ENCODE measurements around the gene DHDDS. TPM values are rescaled to one million over a fixed set of nuclear protein-coding genes. Genes with fewer than 3 reads are reported as not detected.

The DHDDS gene
- total and polyA plus RNA-seq, 2 of the 13 experiments (the other 11 are each of a cell fraction or from before 2014, with no cell fraction given), result 18.9 to 28.3 TPM

DNA sequence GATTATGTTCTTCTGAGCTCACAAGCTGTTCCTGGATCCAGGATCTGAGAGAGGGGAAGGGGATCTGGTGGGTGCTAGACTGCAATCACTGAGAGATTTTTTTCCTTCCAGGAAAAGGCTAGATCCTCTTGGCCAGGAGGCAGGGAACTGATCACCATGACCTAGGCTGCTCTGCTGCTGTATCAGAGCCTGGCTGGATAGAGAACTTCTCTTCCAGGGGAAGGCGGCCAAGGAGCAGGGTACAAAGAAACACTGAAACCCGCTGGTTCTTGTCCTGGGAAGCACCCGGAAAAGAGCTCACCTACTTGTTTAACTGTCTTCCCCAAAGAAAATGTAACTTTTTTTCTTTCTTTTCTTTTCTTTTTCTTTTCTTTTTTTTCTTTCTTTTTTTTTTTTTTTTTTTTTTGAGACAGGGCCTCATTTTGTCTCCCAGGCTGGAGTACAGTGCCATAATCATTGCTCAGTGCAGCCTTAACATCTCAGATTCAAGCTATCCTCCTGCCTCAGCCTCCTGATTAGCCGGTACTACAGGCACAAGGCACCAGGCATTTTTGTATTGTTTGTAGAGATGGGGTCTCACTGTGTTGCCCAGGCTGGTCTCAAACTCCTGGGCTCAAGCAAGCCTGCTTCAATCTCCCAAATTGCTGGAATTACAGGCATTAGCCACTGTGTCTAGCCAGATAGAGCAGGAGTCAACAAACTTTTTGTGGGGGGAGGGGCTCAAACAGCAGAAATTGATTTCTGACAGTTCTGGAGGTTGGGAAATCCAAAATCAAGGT, 85.1 kb downstream of the DHDDS start:
- Histone ChIP-seq H3K9ac (ENCODE audit: insufficient read depth, low read depth, low read length) (no peak overlapping the region), H3K79me2 (ENCODE audit: insufficient read depth, low read length) (no peaks in the 10 kb centered on the region), H3K4me3 (replicated peaks in 1 of 3; ENCODE audit: insufficient read depth in 1 of 3, low read depth in 2 of 3, low read length in 3 of 3) (no peak overlapping the region), H2AFZ (ENCODE audit: low read length) (no peak overlapping the region), H3K36me3 (replicated peaks in 1 of 2; ENCODE audit: control insufficient read depth in 1 of 2, insufficient read depth in 2 of 2, low read length in 2 of 2) (no peaks in the 10 kb centered on the region), H3K4me1 (ENCODE audit: insufficient read depth, low read length) (0 out of 2 replicates have a peak, but pooled peaks cover 6% of the 10 kb centered on the region), H3K9me3 (ENCODE audit: low read length) (no peaks in the 10 kb centered on the region), H3K27ac (ENCODE audit: extremely low read length, insufficient read depth, low read length) (no peak overlapping the region), H4K20me1 (ENCODE audit: insufficient read depth, low read length) (no peaks in the 10 kb centered on the region), H3K27me3 (ENCODE audit: control insufficient read depth in 1 of 2, insufficient read depth in 2 of 2, low read length in 2 of 2) (peaks cover 0 to 7% of the 10 kb centered on the region in 2 experiments; a peak in 3 of 5 replicates), H3K4me2 (ENCODE audit: low read depth, low read length) (no peak overlapping the region)
- ATAC-seq (no peak), DNase-seq (ENCODE audit: low spot score) (no peak), FAIRE-seq (no peak)
- intact Hi-C loops (cut with micrococcal nuclease; ENCODE audit: unreplicated experiment), result no loop called here
- CTCF ChIA-PET (ENCODE audit: low intra/inter-chr PET ratio, low total read pairs), result no interaction called here
- 43% methylated on average over 4 of the region's 4 CpGs for WGBS (ENCODE audit: low lambda C conversion rate)
- POLR2A ChIA-PET, result interaction anchor here (1.1 to 2.7 kb wide), 2 partner anchors 12 to 16 kb away, joined by 3 to 11 read pairs; no protein-coding TSS in a partner anchor
- in situ Hi-C loops (cut with HindIII; ENCODE audit: extremely low pct_ligation_motif_present, low pct_unique_long_range_greater_than_20kb), result no loop called here
- TF ChIP-seq SAP130 (CRISPR knock-in tag; IDR thresholded peaks at IDR 0.05; ENCODE audit: low read depth), result no peak
- 0 out of 2 replicates have a peak, but pooled peaks have one; percentile 30 for TF ChIP-seq ZNF121 (CRISPR knock-in tag; IDR thresholded peaks at IDR 0.05)
- TF ChIP-seq ZNF660 (CRISPR knock-in tag; IDR thresholded peaks at IDR 0.05; ENCODE audit: borderline replicate concordance, low read depth), result no peak
- TF ChIP-seq, protein P1, sequence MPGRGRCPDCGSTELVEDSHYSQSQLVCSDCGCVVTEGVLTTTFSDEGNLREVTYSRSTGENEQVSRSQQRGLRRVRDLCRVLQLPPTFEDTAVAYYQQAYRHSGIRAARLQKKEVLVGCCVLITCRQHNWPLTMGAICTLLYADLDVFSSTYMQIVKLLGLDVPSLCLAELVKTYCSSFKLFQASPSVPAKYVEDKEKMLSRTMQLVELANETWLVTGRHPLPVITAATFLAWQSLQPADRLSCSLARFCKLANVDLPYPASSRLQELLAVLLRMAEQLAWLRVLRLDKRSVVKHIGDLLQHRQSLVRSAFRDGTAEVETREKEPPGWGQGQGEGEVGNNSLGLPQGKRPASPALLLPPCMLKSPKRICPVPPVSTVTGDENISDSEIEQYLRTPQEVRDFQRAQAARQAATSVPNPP (CRISPR knock-in tag; IDR thresholded peaks at IDR 0.05), result no peak
- TF ChIP-seq ARNT (IDR thresholded peaks at IDR 0.05), result no peak
- TF ChIP-seq MLX (CRISPR knock-in tag; IDR thresholded peaks at IDR 0.05), result no peak
- TF ChIP-seq, protein P2, sequence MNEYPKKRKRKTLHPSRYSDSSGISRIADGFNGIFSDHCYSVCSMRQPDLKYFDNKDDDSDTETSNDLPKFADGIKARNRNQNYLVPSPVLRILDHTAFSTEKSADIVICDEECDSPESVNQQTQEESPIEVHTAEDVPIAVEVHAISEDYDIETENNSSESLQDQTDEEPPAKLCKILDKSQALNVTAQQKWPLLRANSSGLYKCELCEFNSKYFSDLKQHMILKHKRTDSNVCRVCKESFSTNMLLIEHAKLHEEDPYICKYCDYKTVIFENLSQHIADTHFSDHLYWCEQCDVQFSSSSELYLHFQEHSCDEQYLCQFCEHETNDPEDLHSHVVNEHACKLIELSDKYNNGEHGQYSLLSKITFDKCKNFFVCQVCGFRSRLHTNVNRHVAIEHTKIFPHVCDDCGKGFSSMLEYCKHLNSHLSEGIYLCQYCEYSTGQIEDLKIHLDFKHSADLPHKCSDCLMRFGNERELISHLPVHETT (CRISPR knock-in tag; conservative IDR thresholded peaks at IDR 0.05), result no peak
- TF ChIP-seq, protein P3, sequence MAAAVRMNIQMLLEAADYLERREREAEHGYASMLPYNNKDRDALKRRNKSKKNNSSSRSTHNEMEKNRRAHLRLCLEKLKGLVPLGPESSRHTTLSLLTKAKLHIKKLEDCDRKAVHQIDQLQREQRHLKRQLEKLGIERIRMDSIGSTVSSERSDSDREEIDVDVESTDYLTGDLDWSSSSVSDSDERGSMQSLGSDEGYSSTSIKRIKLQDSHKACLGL (CRISPR knock-in tag; IDR thresholded peaks at IDR 0.05), result no peak
- BruUV-seq (replicated peaks), result no TSS peak
